ENCODE results near the gene ZCCHC24.

Gene ZCCHC24

GRCh38 chr10:79463578-79464496 lies 18.4 kb upstream of the ZCCHC24 start:
- TF ChIP-seq, protein P1, sequence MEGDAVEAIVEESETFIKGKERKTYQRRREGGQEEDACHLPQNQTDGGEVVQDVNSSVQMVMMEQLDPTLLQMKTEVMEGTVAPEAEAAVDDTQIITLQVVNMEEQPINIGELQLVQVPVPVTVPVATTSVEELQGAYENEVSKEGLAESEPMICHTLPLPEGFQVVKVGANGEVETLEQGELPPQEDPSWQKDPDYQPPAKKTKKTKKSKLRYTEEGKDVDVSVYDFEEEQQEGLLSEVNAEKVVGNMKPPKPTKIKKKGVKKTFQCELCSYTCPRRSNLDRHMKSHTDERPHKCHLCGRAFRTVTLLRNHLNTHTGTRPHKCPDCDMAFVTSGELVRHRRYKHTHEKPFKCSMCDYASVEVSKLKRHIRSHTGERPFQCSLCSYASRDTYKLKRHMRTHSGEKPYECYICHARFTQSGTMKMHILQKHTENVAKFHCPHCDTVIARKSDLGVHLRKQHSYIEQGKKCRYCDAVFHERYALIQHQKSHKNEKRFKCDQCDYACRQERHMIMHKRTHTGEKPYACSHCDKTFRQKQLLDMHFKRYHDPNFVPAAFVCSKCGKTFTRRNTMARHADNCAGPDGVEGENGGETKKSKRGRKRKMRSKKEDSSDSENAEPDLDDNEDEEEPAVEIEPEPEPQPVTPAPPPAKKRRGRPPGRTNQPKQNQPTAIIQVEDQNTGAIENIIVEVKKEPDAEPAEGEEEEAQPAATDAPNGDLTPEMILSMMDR (conservative IDR thresholded peaks at IDR 0.05; ENCODE audit: low read length): no peak
- no peak overlapping the region for H3K4me3 ChIP-seq (ENCODE audit: low read length)
- peak; percentile 45 for DNase-seq (ENCODE audit: low read depth)

DNA sequence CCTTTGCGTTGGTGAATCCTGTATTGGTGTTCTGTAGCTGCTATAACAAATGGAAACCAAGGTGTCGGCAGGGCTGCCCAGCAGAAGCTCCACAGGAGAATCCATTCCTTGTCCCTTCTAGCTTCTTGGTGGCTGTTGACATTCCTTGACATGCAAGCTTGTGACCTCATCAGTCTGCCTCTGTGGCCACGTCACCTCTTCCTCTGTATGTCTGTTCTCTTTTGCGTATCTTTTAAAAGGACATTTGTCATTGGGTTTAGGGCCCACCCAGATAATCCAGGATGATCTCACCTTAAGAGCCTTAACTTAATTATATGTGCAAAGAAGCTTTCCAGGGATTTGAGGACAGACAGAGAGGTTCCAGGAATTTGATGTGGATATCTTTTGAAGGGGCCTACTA lies 15.3 kb upstream of the ZCCHC24 start:
- no peak overlapping the region for H3K4me3 ChIP-seq (ENCODE audit: low read length)
- no peak for DNase-seq (ENCODE audit: low read depth)
- TF ChIP-seq, protein P1 (conservative IDR thresholded peaks at IDR 0.05; ENCODE audit: low read length): no peak

- TF ChIP-seq, protein P1 (conservative IDR thresholded peaks at IDR 0.05; ENCODE audit: low read length): no peak
- DNase-seq (ENCODE audit: low read depth): peak; percentile 45
- no peak overlapping the region for H3K4me3 ChIP-seq (ENCODE audit: low read length)
Observed at GRCh38 chr10:79459243-79459642, 13.8 kb upstream of the ZCCHC24 start.

DNA sequence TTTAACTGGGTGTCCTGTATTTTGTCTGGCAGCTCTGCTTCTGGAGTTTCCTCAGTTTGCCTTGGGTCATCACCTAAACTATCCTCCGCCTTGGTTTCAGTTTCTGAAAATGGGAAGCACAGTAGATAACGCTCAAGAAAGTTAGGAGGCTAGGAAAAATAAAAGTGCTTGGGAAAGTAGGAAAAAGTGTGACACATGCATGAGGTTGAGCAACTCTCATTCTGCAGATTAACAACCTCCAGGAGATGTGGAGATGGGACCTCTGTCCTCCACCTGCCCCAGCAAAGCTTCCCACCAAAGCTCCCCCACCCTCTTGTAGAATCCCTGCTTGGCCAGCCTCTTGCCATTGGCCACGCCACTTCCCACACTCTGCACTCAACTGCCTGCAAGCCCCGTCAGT lies 13.1 kb upstream of the ZCCHC24 start:
- no peak for DNase-seq (ENCODE audit: low read depth)
- TF ChIP-seq, protein P1 (conservative IDR thresholded peaks at IDR 0.05; ENCODE audit: low read length): no peak
- no peak overlapping the region for H3K4me3 ChIP-seq (ENCODE audit: low read length)

DNA sequence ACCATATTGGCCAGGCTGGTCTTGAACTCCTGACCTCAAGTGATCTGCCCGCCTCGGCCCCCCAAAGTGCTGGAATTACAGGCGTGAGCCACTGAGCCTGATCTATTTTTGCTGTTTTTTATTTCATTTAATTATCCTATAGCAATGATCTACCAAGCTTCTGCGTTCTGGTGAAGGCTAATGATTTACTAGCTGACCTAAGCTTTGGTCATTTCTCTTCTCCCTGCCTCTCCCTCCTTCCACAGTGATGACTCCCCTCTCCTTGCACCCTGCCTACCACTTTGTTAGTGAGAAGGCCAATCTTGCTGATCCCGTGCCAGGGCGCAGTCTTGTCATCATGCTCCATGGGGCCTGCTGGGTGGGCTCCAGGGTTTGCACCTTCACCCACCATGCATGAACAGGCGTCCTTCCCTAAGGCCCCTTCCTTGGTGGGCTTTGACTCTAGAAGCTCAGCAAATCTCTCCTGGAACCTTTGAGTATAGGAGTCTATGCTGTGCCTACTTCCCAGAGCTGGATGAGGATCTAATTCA lies 11.9 kb upstream of the ZCCHC24 start:
- TF ChIP-seq, protein P1 (conservative IDR thresholded peaks at IDR 0.05; ENCODE audit: low read length): no peak
- H3K4me3 ChIP-seq (ENCODE audit: low read length): no peak overlapping the region
- DNase-seq (ENCODE audit: low read depth): no peak

GRCh38 chr10:79454259-79454658 lies 8.8 kb upstream of the ZCCHC24 start:
- peak; percentile 92 for DNase-seq (ENCODE audit: low read depth)
- H3K4me3 ChIP-seq (ENCODE audit: low read length): no peak overlapping the region
- TF ChIP-seq, protein P1 (conservative IDR thresholded peaks at IDR 0.05; ENCODE audit: low read length): no peak

DNA sequence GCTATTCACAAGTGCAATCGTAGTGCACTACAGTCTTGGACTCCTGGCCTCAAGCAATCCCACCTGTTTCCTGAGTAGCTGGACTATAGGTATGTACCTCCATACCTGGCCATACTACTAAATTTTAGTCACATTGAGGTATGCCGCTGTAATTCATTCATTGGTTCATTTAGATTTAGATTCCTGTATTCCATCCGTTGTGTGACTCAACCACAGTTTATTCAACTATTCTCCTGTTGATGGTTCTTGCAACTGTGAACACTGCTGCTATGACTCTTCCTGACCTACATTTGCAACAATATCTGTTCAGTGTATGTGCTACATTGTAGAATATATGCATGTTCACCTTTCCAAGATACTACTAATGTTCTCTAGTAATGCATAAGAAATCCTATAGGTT lies 8.0 kb upstream of the ZCCHC24 start:
- H3K4me3 ChIP-seq (ENCODE audit: low read length): no peak overlapping the region
- no peak for DNase-seq (ENCODE audit: low read depth)
- TF ChIP-seq, protein P1 (conservative IDR thresholded peaks at IDR 0.05; ENCODE audit: low read length): no peak
